Ectodermal cell (in vitro differentiated cells): ENCODE measurements around the gene INAFM2.

ENCODE experiments used
- H3K27ac ChIP-seq: 2 replicates; pipeline ENCODE4 v1.7.0; 2013; ENCODE audit warnings: mild to moderate bottlenecking, low read depth, low read length; ENCODE audit not compliant: insufficient read depth, poor library complexity, severe bottlenecking
- H3K27me3 ChIP-seq: 2 replicates; pipeline ENCODE4 v1.7.0; 2013; ENCODE audit warnings: mild to moderate bottlenecking, low read length; ENCODE audit not compliant: insufficient read depth, control insufficient read depth, poor library complexity, severe bottlenecking
- H3K36me3 ChIP-seq: one replicate; pipeline ENCODE4 v1.7.0; 2013; ENCODE audit warnings: low read length; ENCODE audit not compliant: control insufficient read depth, insufficient read depth
- H3K4me1 ChIP-seq: one replicate; pipeline ENCODE4 v1.7.0; 2013; ENCODE audit warnings: low read length; ENCODE audit not compliant: control insufficient read depth, insufficient read depth
- H3K4me3 ChIP-seq: 2 replicates; pipeline ENCODE4 v1.7.0; 2013; ENCODE audit warnings: low read depth, low read length, control low read depth; ENCODE audit not compliant: insufficient read depth
- H3K9me3 ChIP-seq: 2 replicates; pipeline ENCODE4 v1.7.0; 2013; ENCODE audit warnings: mild to moderate bottlenecking, low read length, moderate library complexity; ENCODE audit not compliant: control insufficient read depth
- WGBS, 2 experiments: methylation state at CpG; one replicate each; pipeline ENCODE4 v1.1.7; 2013; ENCODE audit warnings: missing lambda C conversion rate in 2 of 2; 5-methylcytosine and 5-hydroxymethylcytosine counted together

INAFM2 gene

GRCh38 chr15:40295877-40296560 is 27.5 kb upstream of the INAFM2 start:
- Histone ChIP-seq H3K4me3 (no peak overlapping the region), H3K27ac (no peak overlapping the region), H3K36me3 (no peaks in the 10 kb centered on the region), H3K27me3 (peaks cover 22% of the 10 kb centered on the region), H3K9me3 (peaks cover 3% of the 10 kb centered on the region), H3K4me1 (peaks cover 27% of the 10 kb centered on the region)
- 86 to 90% methylated on average over 11 to 12 of the region's 12 CpGs for WGBS, 2 experiments

GRCh38 chr15:40296561-40297230 is 26.8 kb upstream of the INAFM2 start:
- H3K4me1 ChIP-seq = peaks cover 23% of the 10 kb centered on the region
- no peak overlapping the region for H3K27ac ChIP-seq
- no peak overlapping the region for H3K4me3 ChIP-seq
- H3K9me3 ChIP-seq = peaks cover 3% of the 10 kb centered on the region
- no peaks in the 10 kb centered on the region for H3K36me3 ChIP-seq
- H3K27me3 ChIP-seq = peaks cover 16% of the 10 kb centered on the region
- WGBS, 2 experiments = 90 to 92% methylated on average over 5 of the region's 5 CpGs

GRCh38 chr15:40297356-40297755 is 26.1 kb upstream of the INAFM2 start:
- WGBS, 2 experiments = 93 to 94% methylated on average over 10 of the region's 10 CpGs
- H3K36me3 ChIP-seq = no peaks in the 10 kb centered on the region
- no peak overlapping the region for H3K27ac ChIP-seq
- H3K4me3 ChIP-seq = no peak overlapping the region
- peaks cover 9% of the 10 kb centered on the region for H3K27me3 ChIP-seq
- peaks cover 22% of the 10 kb centered on the region for H3K4me1 ChIP-seq
- peaks cover 3% of the 10 kb centered on the region for H3K9me3 ChIP-seq

GRCh38 chr15:40298216-40298935 is 25.1 kb upstream of the INAFM2 start:
- Histone ChIP-seq H3K4me1 (peaks cover 15% of the 10 kb centered on the region), H3K4me3 (no peak overlapping the region), H3K27ac (no peak overlapping the region), H3K9me3 (peaks cover 3% of the 10 kb centered on the region), H3K36me3 (no peaks in the 10 kb centered on the region), H3K27me3 (no peaks in the 10 kb centered on the region)
- 94% methylated on average over 17 of the region's 17 CpGs for WGBS, 2 experiments

GRCh38 chr15:40300367-40300766 is 23.1 kb upstream of the INAFM2 start:
- Histone ChIP-seq H3K27ac (no peak overlapping the region), H3K9me3 (peaks cover 3% of the 10 kb centered on the region), H3K4me3 (no peak overlapping the region), H3K36me3 (no peaks in the 10 kb centered on the region), H3K4me1 (no peaks in the 10 kb centered on the region), H3K27me3 (no peaks in the 10 kb centered on the region)
- 95 to 100% methylated on average over 1 of the region's 2 CpGs for WGBS, 2 experiments

GRCh38 chr15:40300771-40301170 is 22.7 kb upstream of the INAFM2 start:
- WGBS, 2 experiments = 89 to 91% methylated on average over 2 of the region's 2 CpGs
- Histone ChIP-seq H3K27me3 (no peaks in the 10 kb centered on the region), H3K4me3 (no peak overlapping the region), H3K27ac (no peak overlapping the region), H3K9me3 (peaks cover 3% of the 10 kb centered on the region), H3K4me1 (no peaks in the 10 kb centered on the region), H3K36me3 (no peaks in the 10 kb centered on the region)

GRCh38 chr15:40301467-40302179 is 21.9 kb upstream of the INAFM2 start:
- 71 to 76% methylated on average over 12 of the region's 12 CpGs for WGBS, 2 experiments
- H3K4me1 ChIP-seq = no peaks in the 10 kb centered on the region
- no peak overlapping the region for H3K4me3 ChIP-seq
- H3K27ac ChIP-seq = no peak overlapping the region
- H3K27me3 ChIP-seq = no peaks in the 10 kb centered on the region
- H3K36me3 ChIP-seq = no peaks in the 10 kb centered on the region
- H3K9me3 ChIP-seq = peaks cover 3% of the 10 kb centered on the region

- peaks cover 3% of the 10 kb centered on the region for H3K9me3 ChIP-seq
- peaks cover 3% of the 10 kb centered on the region for H3K4me1 ChIP-seq
- 94 to 95% methylated on average over 19 of the region's 19 CpGs for WGBS, 2 experiments
- H3K4me3 ChIP-seq = no peak overlapping the region
- no peak overlapping the region for H3K27ac ChIP-seq
- no peaks in the 10 kb centered on the region for H3K36me3 ChIP-seq
- H3K27me3 ChIP-seq = no peaks in the 10 kb centered on the region
Observed at GRCh38 chr15:40302288-40302886, 21.1 kb upstream of the INAFM2 start.

GRCh38 chr15:40302981-40303380 is 20.5 kb upstream of the INAFM2 start:
- no peak overlapping the region for H3K4me3 ChIP-seq
- no peak overlapping the region for H3K27ac ChIP-seq
- 84 to 96% methylated on average over 10 to 11 of the region's 11 CpGs for WGBS, 2 experiments
- no peaks in the 10 kb centered on the region for H3K27me3 ChIP-seq
- peaks cover 6% of the 10 kb centered on the region for H3K4me1 ChIP-seq
- H3K9me3 ChIP-seq = peaks cover 3% of the 10 kb centered on the region
- no peaks in the 10 kb centered on the region for H3K36me3 ChIP-seq
